GM23338 (cell line): Measurements from ENCODE around the gene MFAP4. TPM values are rescaled to one million over a fixed set of nuclear protein-coding genes. Genes with fewer than 3 reads are reported as not detected.

Experiments
- ATAC-seq: fragments of 200-7000 bp; cut with Tn5 transposase; 3 replicates; pipeline ENCODE4 v1.9.1; 2020
- DNase-seq: peaks from one replicate; pipeline ENCODE4 v3.0.0-alpha.2; 2015; ENCODE audit warnings: low spot score
- H2AFZ ChIP-seq: fragments of 200-600 bp; sonication (generic); 2 replicates; pipeline ENCODE4 v1.8.0; 2016; ENCODE audit warnings: antibody characterized with exemption, mild to moderate bottlenecking, moderate library complexity
- H3F3A ChIP-seq: fragments of 200-600 bp; sonication (generic); replicated peaks from 2 replicates; pipeline ENCODE4 v1.8.0; 2017; ENCODE audit warnings: antibody characterized with exemption, mixed run types, low read depth
- H3K27ac ChIP-seq: fragments of 200-600 bp; sonication (generic); 2 replicates; pipeline ENCODE4 v1.6.1; 2016; ENCODE audit warnings: low read depth
- H3K27me3 ChIP-seq: fragments of 200-600 bp; sonication (generic); 2 replicates; pipeline ENCODE4 v1.8.0; 2016; ENCODE audit warnings: mild to moderate bottlenecking, mixed run types, moderate library complexity; ENCODE audit not compliant: insufficient read depth
- H3K36me3 ChIP-seq: fragments of 200-600 bp; sonication (generic); 2 replicates; pipeline ENCODE4 v1.8.0; 2016; ENCODE audit warnings: mild to moderate bottlenecking; ENCODE audit not compliant: insufficient read depth
- H3K4me1 ChIP-seq: fragments of 200-600 bp; sonication (generic); 2 replicates; pipeline ENCODE4 v1.8.0; 2016; ENCODE audit warnings: mild to moderate bottlenecking, moderate library complexity; ENCODE audit not compliant: insufficient read depth
- H3K4me2 ChIP-seq: fragments of 200-600 bp; sonication (generic); 2 replicates; pipeline ENCODE4 v1.7.1; 2017; ENCODE audit warnings: mixed run types
- H3K4me3 ChIP-seq: fragments of 200-600 bp; sonication (generic); 2 replicates; pipeline ENCODE4 v1.6.1; 2016; ENCODE audit warnings: mixed run types
- H3K79me2 ChIP-seq: fragments of 200-600 bp; sonication (generic); replicated peaks from 2 replicates; pipeline ENCODE4 v1.8.0; 2017; ENCODE audit warnings: mild to moderate bottlenecking; ENCODE audit not compliant: insufficient read depth
- H3K9me2 ChIP-seq: fragments of 200-600 bp; sonication (generic); 2 replicates; pipeline ENCODE4 v1.8.0; 2017; ENCODE audit not compliant: insufficient read depth
- H4K20me1 ChIP-seq: fragments of 200-600 bp; sonication (generic); replicated peaks from 2 replicates; pipeline ENCODE4 v1.8.0; 2017; ENCODE audit warnings: mild to moderate bottlenecking; ENCODE audit not compliant: insufficient read depth
- H3K27ac Mint-ChIP-seq: 2 replicates; pipeline ENCODE4 v1.8.0; 2020; ENCODE audit warnings: inconsistent platforms, mild to moderate bottlenecking, moderate library complexity, mixed read lengths
- H3K27me3 Mint-ChIP-seq: 3 replicates; pipeline ENCODE4 v1.8.0; 2022; ENCODE audit warnings: low read depth, mild to moderate bottlenecking, moderate library complexity, mixed read lengths, inconsistent platforms; ENCODE audit not compliant: insufficient read depth, poor library complexity
- H3K36me3 Mint-ChIP-seq: 3 replicates; pipeline ENCODE4 v1.8.0; 2021; ENCODE audit warnings: low read depth, mild to moderate bottlenecking, inconsistent platforms, moderate library complexity, mixed read lengths
- H3K4me1 Mint-ChIP-seq: 3 replicates; pipeline ENCODE4 v1.8.0; 2020; ENCODE audit warnings: mild to moderate bottlenecking, inconsistent platforms, mixed read lengths
- H3K4me3 Mint-ChIP-seq: 3 replicates; pipeline ENCODE4 v1.8.0; 2021; ENCODE audit warnings: moderate library complexity, mild to moderate bottlenecking, inconsistent platforms, mixed read lengths
- H3K9me3 Mint-ChIP-seq: 3 replicates; pipeline ENCODE4 v1.8.0; 2020; ENCODE audit warnings: moderate library complexity, mild to moderate bottlenecking, inconsistent platforms, mixed read lengths
- EZH2phosphoT487 ChIP-seq: fragments of 200-600 bp; sonication (generic); IDR thresholded peaks from one replicate; pipeline ENCODE4 v1.8.1; 2018; ENCODE audit warnings: antibody characterized with exemption; ENCODE audit not compliant: unreplicated experiment
- JUNB ChIP-seq: IDR thresholded peaks from one replicate; pipeline ENCODE4 v1.6.1; 2016; ENCODE audit warnings: antibody characterized with exemption; ENCODE audit not compliant: unreplicated experiment
- POLR2AphosphoS5 ChIP-seq: IDR thresholded peaks from 2 replicates; pipeline ENCODE4 v1.6.1; 2016; ENCODE audit warnings: antibody characterized with exemption, low read depth
- STAT1 ChIP-seq: IDR thresholded peaks from one replicate; pipeline ENCODE4 v1.6.1; 2016; ENCODE audit warnings: antibody characterized with exemption; ENCODE audit not compliant: unreplicated experiment
- ZNF114 ChIP-seq: fragments of 250-450 bp; sonication (Bioruptor Pico); IDR thresholded peaks from 2 replicates; pipeline ENCODE4 v1.5.0; 2020; ENCODE audit warnings: mild to moderate bottlenecking, moderate library complexity
- polyA plus RNA-seq: library from polyadenylated mRNA; unstranded; fragments of >200 nt; fragmentation: Nextera tagmentation; extraction: Ambion mirVana; gene quantifications from 2 replicates; pipeline ENCODE4 v1.2.1, GENCODE V29; 2016
- total RNA-seq: library from RNA; depleted of rRNA; stranded (reverse); fragments of >200 nt; shearing (Covaris generic); gene quantifications from 2 replicates; pipeline ENCODE4 v1.2.3, GENCODE V29; 2014
- TF ChIP-seq, protein P1 (sequence below): fragments of 250-450 bp; sonication (Bioruptor Pico); IDR thresholded peaks from 2 replicates; pipeline ENCODE4 v1.5.0; 2020; ENCODE audit warnings: mild to moderate bottlenecking, moderate library complexity
- TF ChIP-seq, protein P2 (sequence below): IDR thresholded peaks from one replicate; pipeline ENCODE4 v1.6.1; 2018; ENCODE audit warnings: antibody characterized with exemption; ENCODE audit not compliant: unreplicated experiment
- TF ChIP-seq, protein P3 (sequence below), 2 experiments: fragments of 200-600 bp in 1 of 2; sonication (generic) in 1 of 2; conservative IDR thresholded peaks; 2 replicates each; pipeline versions ENCODE4 v1.5.1 to v1.6.1; 2016 to 2017; ENCODE audit warnings: antibody characterized with exemption in 2 of 2, low read depth in 2 of 2, mild to moderate bottlenecking in 2 of 2, moderate library complexity in 1 of 2
- TF ChIP-seq, protein P4 (sequence below): IDR thresholded peaks from 2 replicates; pipeline ENCODE4 v1.6.1; 2016; ENCODE audit warnings: antibody characterized with exemption

Gene MFAP4
- total and polyA plus RNA-seq, 2 experiments from 2014 or later, result 7.7 to 9.7 TPM

DNA sequence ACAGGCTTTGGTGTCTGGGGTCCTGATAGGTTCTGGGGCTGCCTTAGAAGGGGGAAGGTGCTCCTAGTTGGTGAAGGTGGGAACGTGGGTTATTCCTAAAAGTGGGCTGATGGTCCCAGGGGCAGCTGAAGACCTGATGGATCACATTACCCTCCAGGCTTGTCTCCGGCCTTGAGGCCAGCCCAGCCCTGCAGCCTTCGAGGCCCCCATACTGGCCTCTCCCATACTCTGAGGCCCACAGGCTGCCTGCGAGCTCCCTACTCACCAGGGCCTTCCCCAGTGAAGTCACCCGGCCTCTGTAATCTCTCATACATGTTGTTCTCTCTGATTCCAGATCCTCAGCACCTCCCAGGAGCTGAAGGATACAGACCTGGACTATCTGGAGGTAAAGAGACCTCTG is 26.8 kb upstream of the MFAP4 start (continued):
- TF ChIP-seq, protein P1, sequence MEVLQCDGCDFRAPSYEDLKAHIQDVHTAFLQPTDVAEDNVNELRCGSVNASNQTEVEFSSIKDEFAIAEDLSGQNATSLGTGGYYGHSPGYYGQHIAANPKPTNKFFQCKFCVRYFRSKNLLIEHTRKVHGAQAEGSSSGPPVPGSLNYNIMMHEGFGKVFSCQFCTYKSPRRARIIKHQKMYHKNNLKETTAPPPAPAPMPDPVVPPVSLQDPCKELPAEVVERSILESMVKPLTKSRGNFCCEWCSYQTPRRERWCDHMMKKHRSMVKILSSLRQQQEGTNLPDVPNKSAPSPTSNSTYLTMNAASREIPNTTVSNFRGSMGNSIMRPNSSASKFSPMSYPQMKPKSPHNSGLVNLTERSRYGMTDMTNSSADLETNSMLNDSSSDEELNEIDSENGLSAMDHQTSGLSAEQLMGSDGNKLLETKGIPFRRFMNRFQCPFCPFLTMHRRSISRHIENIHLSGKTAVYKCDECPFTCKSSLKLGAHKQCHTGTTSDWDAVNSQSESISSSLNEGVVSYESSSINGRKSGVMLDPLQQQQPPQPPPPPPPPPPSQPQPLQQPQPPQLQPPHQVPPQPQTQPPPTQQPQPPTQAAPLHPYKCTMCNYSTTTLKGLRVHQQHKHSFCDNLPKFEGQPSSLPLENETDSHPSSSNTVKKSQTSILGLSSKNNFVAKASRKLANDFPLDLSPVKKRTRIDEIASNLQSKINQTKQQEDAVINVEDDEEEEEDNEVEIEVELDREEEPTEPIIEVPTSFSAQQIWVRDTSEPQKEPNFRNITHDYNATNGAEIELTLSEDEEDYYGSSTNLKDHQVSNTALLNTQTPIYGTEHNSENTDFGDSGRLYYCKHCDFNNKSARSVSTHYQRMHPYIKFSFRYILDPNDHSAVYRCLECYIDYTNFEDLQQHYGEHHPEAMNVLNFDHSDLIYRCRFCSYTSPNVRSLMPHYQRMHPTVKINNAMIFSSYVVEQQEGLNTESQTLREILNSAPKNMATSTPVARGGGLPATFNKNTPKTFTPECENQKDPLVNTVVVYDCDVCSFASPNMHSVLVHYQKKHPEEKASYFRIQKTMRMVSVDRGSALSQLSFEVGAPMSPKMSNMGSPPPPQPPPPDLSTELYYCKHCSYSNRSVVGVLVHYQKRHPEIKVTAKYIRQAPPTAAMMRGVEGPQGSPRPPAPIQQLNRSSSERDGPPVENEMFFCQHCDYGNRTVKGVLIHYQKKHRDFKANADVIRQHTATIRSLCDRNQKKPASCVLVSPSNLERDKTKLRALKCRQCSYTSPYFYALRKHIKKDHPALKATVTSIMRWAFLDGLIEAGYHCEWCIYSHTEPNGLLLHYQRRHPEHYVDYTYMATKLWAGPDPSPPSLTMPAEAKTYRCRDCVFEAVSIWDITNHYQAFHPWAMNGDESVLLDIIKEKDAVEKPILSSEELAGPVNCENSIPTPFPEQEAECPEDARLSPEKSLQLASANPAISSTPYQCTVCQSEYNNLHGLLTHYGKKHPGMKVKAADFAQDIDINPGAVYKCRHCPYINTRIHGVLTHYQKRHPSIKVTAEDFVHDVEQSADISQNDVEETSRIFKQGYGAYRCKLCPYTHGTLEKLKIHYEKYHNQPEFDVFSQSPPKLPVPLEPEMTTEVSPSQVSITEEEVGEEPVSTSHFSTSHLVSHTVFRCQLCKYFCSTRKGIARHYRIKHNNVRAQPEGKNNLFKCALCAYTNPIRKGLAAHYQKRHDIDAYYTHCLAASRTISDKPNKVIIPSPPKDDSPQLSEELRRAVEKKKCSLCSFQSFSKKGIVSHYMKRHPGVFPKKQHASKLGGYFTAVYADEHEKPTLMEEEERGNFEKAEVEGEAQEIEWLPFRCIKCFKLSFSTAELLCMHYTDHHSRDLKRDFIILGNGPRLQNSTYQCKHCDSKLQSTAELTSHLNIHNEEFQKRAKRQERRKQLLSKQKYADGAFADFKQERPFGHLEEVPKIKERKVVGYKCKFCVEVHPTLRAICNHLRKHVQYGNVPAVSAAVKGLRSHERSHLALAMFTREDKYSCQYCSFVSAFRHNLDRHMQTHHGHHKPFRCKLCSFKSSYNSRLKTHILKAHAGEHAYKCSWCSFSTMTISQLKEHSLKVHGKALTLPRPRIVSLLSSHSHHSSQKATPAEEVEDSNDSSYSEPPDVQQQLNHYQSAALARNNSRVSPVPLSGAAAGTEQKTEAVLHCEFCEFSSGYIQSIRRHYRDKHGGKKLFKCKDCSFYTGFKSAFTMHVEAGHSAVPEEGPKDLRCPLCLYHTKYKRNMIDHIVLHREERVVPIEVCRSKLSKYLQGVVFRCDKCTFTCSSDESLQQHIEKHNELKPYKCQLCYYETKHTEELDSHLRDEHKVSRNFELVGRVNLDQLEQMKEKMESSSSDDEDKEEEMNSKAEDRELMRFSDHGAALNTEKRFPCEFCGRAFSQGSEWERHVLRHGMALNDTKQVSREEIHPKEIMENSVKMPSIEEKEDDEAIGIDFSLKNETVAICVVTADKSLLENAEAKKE (CRISPR knock-in tag), result no peak
- TF ChIP-seq ZNF114 (CRISPR knock-in tag), result no peak
- TF ChIP-seq POLR2AphosphoS5, result no peak
- TF ChIP-seq EZH2phosphoT487, result no peak
- TF ChIP-seq, protein P2, sequence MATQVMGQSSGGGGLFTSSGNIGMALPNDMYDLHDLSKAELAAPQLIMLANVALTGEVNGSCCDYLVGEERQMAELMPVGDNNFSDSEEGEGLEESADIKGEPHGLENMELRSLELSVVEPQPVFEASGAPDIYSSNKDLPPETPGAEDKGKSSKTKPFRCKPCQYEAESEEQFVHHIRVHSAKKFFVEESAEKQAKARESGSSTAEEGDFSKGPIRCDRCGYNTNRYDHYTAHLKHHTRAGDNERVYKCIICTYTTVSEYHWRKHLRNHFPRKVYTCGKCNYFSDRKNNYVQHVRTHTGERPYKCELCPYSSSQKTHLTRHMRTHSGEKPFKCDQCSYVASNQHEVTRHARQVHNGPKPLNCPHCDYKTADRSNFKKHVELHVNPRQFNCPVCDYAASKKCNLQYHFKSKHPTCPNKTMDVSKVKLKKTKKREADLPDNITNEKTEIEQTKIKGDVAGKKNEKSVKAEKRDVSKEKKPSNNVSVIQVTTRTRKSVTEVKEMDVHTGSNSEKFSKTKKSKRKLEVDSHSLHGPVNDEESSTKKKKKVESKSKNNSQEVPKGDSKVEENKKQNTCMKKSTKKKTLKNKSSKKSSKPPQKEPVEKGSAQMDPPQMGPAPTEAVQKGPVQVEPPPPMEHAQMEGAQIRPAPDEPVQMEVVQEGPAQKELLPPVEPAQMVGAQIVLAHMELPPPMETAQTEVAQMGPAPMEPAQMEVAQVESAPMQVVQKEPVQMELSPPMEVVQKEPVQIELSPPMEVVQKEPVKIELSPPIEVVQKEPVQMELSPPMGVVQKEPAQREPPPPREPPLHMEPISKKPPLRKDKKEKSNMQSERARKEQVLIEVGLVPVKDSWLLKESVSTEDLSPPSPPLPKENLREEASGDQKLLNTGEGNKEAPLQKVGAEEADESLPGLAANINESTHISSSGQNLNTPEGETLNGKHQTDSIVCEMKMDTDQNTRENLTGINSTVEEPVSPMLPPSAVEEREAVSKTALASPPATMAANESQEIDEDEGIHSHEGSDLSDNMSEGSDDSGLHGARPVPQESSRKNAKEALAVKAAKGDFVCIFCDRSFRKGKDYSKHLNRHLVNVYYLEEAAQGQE, result no peak
- TF ChIP-seq JUNB, result no peak

DNA sequence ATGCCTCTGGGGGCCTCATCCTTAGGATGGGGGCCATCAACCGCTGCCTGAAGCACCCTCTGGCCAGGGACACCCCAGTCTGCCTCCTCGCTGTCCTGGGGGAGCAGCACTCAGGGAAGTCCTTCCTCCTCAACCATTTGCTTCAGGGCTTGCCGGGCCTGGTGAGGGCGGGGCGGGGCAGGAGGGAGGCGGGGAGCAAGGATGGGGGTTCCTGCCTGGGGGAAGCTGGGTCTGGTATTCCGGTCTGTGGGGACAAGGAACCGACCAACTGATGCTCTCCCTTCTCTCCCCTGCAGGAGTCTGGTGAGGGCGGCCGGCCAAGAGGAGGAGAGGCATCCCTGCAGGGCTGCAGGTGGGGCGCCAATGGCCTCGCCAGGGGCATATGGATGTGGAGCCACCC is 26.0 kb upstream of the MFAP4 start:
- Histone ChIP-seq H3F3A (no peaks in the 10 kb centered on the region), H3K4me1 (peaks cover 15% of the 10 kb centered on the region), H2AFZ (no peak overlapping the region), H3K27ac (no peak overlapping the region), H3K4me2 (no peak overlapping the region), H3K9me2 (no peaks in the 10 kb centered on the region), H3K79me2 (no peaks in the 10 kb centered on the region), H3K27me3 (no peaks in the 10 kb centered on the region), H3K36me3 (no peaks in the 10 kb centered on the region), H3K4me3 (no peak overlapping the region), H4K20me1 (no peaks in the 10 kb centered on the region)
- Mint-ChIP-seq H3K27ac (no peak overlapping the region), H3K27me3 (peaks cover 16% of the 10 kb centered on the region), H3K9me3 (no peaks in the 10 kb centered on the region), H3K4me3 (no peak overlapping the region), H3K36me3 (no peaks in the 10 kb centered on the region; the same call in 2 of the 3 replicates), H3K4me1 (peaks cover 17% of the 10 kb centered on the region)
- ATAC-seq (no peak), DNase-seq (no peak)
- TF ChIP-seq STAT1 (no peak), POLR2AphosphoS5 (no peak), EZH2phosphoT487 (no peak)
- TF ChIP-seq, protein P3, sequence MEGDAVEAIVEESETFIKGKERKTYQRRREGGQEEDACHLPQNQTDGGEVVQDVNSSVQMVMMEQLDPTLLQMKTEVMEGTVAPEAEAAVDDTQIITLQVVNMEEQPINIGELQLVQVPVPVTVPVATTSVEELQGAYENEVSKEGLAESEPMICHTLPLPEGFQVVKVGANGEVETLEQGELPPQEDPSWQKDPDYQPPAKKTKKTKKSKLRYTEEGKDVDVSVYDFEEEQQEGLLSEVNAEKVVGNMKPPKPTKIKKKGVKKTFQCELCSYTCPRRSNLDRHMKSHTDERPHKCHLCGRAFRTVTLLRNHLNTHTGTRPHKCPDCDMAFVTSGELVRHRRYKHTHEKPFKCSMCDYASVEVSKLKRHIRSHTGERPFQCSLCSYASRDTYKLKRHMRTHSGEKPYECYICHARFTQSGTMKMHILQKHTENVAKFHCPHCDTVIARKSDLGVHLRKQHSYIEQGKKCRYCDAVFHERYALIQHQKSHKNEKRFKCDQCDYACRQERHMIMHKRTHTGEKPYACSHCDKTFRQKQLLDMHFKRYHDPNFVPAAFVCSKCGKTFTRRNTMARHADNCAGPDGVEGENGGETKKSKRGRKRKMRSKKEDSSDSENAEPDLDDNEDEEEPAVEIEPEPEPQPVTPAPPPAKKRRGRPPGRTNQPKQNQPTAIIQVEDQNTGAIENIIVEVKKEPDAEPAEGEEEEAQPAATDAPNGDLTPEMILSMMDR (conservative IDR thresholded peaks at IDR 0.05; ENCODE audit: low read depth in 2 of 2), result no peak
- TF ChIP-seq, protein P4, sequence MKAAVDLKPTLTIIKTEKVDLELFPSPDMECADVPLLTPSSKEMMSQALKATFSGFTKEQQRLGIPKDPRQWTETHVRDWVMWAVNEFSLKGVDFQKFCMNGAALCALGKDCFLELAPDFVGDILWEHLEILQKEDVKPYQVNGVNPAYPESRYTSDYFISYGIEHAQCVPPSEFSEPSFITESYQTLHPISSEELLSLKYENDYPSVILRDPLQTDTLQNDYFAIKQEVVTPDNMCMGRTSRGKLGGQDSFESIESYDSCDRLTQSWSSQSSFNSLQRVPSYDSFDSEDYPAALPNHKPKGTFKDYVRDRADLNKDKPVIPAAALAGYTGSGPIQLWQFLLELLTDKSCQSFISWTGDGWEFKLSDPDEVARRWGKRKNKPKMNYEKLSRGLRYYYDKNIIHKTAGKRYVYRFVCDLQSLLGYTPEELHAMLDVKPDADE, result no peak
